ENCODE data around the gene GPR160. TPM values are rescaled to one million over a fixed set of nuclear protein-coding genes. Genes with fewer than 3 reads are reported as not detected.

Gene GPR160
- total RNA-seq, 1 experiment from 2014 or later: 53.8 TPM

- H3K27ac Mint-ChIP-seq (ENCODE audit: unreplicated experiment): no peak overlapping the region
- H3K4me3 Mint-ChIP-seq (ENCODE audit: low read depth, unreplicated experiment): no peak overlapping the region
- no peaks in the 10 kb centered on the region for H3K27me3 Mint-ChIP-seq (ENCODE audit: unreplicated experiment)
- H3K36me3 Mint-ChIP-seq (ENCODE audit: insufficient read depth, unreplicated experiment): peaks cover 39% of the 10 kb centered on the region
- DNase-seq: no peak
- TF ChIP-seq CTCF (IDR thresholded peaks at IDR 0.05; ENCODE audit: unreplicated experiment): no peak
- CTCF ChIA-PET: interaction anchor here (0.6 to 0.7 kb wide), 2 partner anchors 14 to 18 kb away, joined by 3 read pairs; no protein-coding TSS in a partner anchor
- no peaks in the 10 kb centered on the region for H3K4me1 Mint-ChIP-seq (ENCODE audit: low read depth, unreplicated experiment)
- intact Hi-C loops (cut with micrococcal nuclease; ENCODE audit: unreplicated experiment): no loop called here
- no TSS peak for BruUV-seq (replicated peaks)
- H3K9me3 Mint-ChIP-seq (ENCODE audit: low read depth, unreplicated experiment): no peaks in the 10 kb centered on the region
Observed at GRCh38 chr3:170098753-170099152, 61.0 kb downstream of the GPR160 start.

- no peak for DNase-seq
- Mint-ChIP-seq H3K27me3 (ENCODE audit: unreplicated experiment) (no peaks in the 10 kb centered on the region), H3K9me3 (ENCODE audit: low read depth, unreplicated experiment) (no peaks in the 10 kb centered on the region), H3K4me1 (ENCODE audit: low read depth, unreplicated experiment) (no peaks in the 10 kb centered on the region), H3K36me3 (ENCODE audit: insufficient read depth, unreplicated experiment) (peaks cover 28% of the 10 kb centered on the region), H3K4me3 (ENCODE audit: low read depth, unreplicated experiment) (no peak overlapping the region), H3K27ac (ENCODE audit: unreplicated experiment) (no peak overlapping the region)
- TF ChIP-seq CTCF (IDR thresholded peaks at IDR 0.05; ENCODE audit: unreplicated experiment): no peak
- no TSS peak for BruUV-seq (replicated peaks)
- CTCF ChIA-PET: interaction anchor here (0.7 kb wide), 1 partner anchor 103 kb away, joined by 3 read pairs; no protein-coding TSS in a partner anchor
- intact Hi-C loops (cut with micrococcal nuclease; ENCODE audit: unreplicated experiment): no loop called here
Observed at GRCh38 chr3:170100944-170101343, 63.1 kb downstream of the GPR160 start.

- DNase-seq: no peak
- H3K9me3 Mint-ChIP-seq (ENCODE audit: low read depth, unreplicated experiment): no peaks in the 10 kb centered on the region
- no TSS peak for BruUV-seq (replicated peaks)
- CTCF ChIA-PET: no interaction called here
- TF ChIP-seq CTCF (IDR thresholded peaks at IDR 0.05; ENCODE audit: unreplicated experiment): no peak
- no peaks in the 10 kb centered on the region for H3K27me3 Mint-ChIP-seq (ENCODE audit: unreplicated experiment)
- intact Hi-C loops (cut with micrococcal nuclease; ENCODE audit: unreplicated experiment): no loop called here
- no peak overlapping the region for H3K4me3 Mint-ChIP-seq (ENCODE audit: low read depth, unreplicated experiment)
- H3K36me3 Mint-ChIP-seq (ENCODE audit: insufficient read depth, unreplicated experiment): peaks cover 21% of the 10 kb centered on the region
- no peak overlapping the region for H3K27ac Mint-ChIP-seq (ENCODE audit: unreplicated experiment)
- no peaks in the 10 kb centered on the region for H3K4me1 Mint-ChIP-seq (ENCODE audit: low read depth, unreplicated experiment)
Observed at GRCh38 chr3:170102431-170102830, 64.6 kb downstream of the GPR160 start.

GRCh38 chr3:170107941-170108340, 70.1 kb downstream of the GPR160 start:
- Mint-ChIP-seq H3K27me3 (ENCODE audit: unreplicated experiment) (no peaks in the 10 kb centered on the region), H3K4me1 (ENCODE audit: low read depth, unreplicated experiment) (peaks cover 8% of the 10 kb centered on the region), H3K27ac (ENCODE audit: unreplicated experiment) (no peak overlapping the region), H3K36me3 (ENCODE audit: insufficient read depth, unreplicated experiment) (peaks cover 6% of the 10 kb centered on the region), H3K4me3 (ENCODE audit: low read depth, unreplicated experiment) (no peak overlapping the region), H3K9me3 (ENCODE audit: low read depth, unreplicated experiment) (no peaks in the 10 kb centered on the region)
- no peak for TF ChIP-seq CTCF (IDR thresholded peaks at IDR 0.05; ENCODE audit: unreplicated experiment)
- CTCF ChIA-PET: no interaction called here
- no TSS peak for BruUV-seq (replicated peaks)
- intact Hi-C loops (cut with micrococcal nuclease; ENCODE audit: unreplicated experiment): no loop called here
- no peak for DNase-seq

All from Calu3 (cell line).